Caco-2 (cell line): ENCODE results near the gene PPM1L. TPM values are rescaled to one million over a fixed set of nuclear protein-coding genes. Genes with fewer than 3 reads are reported as not detected.

Experiments
- BruUV-seq: library from RNA; stranded (reverse); fragments of 400-500 nt; replicated peaks from 2 replicates; lab custom pipeline; 2021; lab: Mats Ljungman, UMichigan
- CTCF ChIA-PET: fragments of 300-600 bp; sonication (Branson Sonifier 250); formaldehyde crosslinking; loops from one replicate; lab custom pipeline; 2022; ENCODE audit warnings: antibody characterized with exemption; lab: Charles Lee
- POLR2A ChIA-PET: fragments of 300-600 bp; sonication (Branson Sonifier 250); formaldehyde crosslinking; loops from one replicate; lab custom pipeline; 2022; ENCODE audit warnings: antibody characterized with exemption; lab: Charles Lee
- DNase-seq, 2 experiments: peaks; one replicate each; pipeline versions ENCODE4 v3.0.0 to v3.0.0-alpha.2; 2020 to 2022
- H3K27me3 ChIP-seq: replicated peaks from 2 replicates; pipeline ENCODE4 v1.6.0; 2011; ENCODE audit warnings: low read length; ENCODE audit not compliant: control insufficient read depth, insufficient read depth
- H3K36me3 ChIP-seq: 2 replicates; pipeline ENCODE4 v1.5.1; 2011; ENCODE audit warnings: low read length; ENCODE audit not compliant: control insufficient read depth, insufficient read depth
- H3K4me1 ChIP-seq: fragments of 250-450 bp; sonication (Bioruptor Pico); 2 replicates; pipeline ENCODE4 v1.5.1; 2020; ENCODE audit warnings: mild to moderate bottlenecking
- H3K4me3 ChIP-seq: 2 replicates; pipeline ENCODE4 v1.5.1; 2011; ENCODE audit warnings: low read depth, mild to moderate bottlenecking, control low read depth, low read length
- H3K9me3 ChIP-seq: fragments of 250-450 bp; sonication (Bioruptor Pico); 2 replicates; pipeline ENCODE4 v1.5.1; 2020; ENCODE audit warnings: mild to moderate bottlenecking, moderate library complexity
- H3K27ac Mint-ChIP-seq: one replicate; pipeline ENCODE4 v1.8.0; 2022; ENCODE audit warnings: mixed read lengths; ENCODE audit not compliant: unreplicated experiment
- H3K27me3 Mint-ChIP-seq: one replicate; pipeline ENCODE4 v1.8.0; 2022; ENCODE audit warnings: mixed read lengths; ENCODE audit not compliant: insufficient read depth, unreplicated experiment
- H3K36me3 Mint-ChIP-seq: one replicate; pipeline ENCODE4 v1.8.0; 2022; ENCODE audit warnings: mild to moderate bottlenecking, mixed read lengths; ENCODE audit not compliant: insufficient read depth, unreplicated experiment
- H3K4me1 Mint-ChIP-seq: one replicate; pipeline ENCODE4 v1.8.0; 2022; ENCODE audit warnings: low read depth, mixed read lengths; ENCODE audit not compliant: unreplicated experiment
- H3K4me3 Mint-ChIP-seq: one replicate; pipeline ENCODE4 v1.8.0; 2022; ENCODE audit warnings: mild to moderate bottlenecking, moderate library complexity, mixed read lengths; ENCODE audit not compliant: unreplicated experiment
- H3K9me3 Mint-ChIP-seq: one replicate; pipeline ENCODE4 v1.8.0; 2022; ENCODE audit warnings: mixed read lengths; ENCODE audit not compliant: unreplicated experiment
- intact Hi-C: fragments of 100-400 bp; cut with micrococcal nuclease; formaldehyde crosslinking; loops from one replicate; pipeline ENCODE4 v1.10.0; 2022; ENCODE audit not compliant: unreplicated experiment
- total RNA-seq: library from RNA; stranded (reverse); gene quantifications from 2 replicates; pipeline ENCODE4 v1.2.3, GENCODE V29; 2022
- TF ChIP-seq, protein P1 (sequence below), 2 experiments: fragments of 200-600 bp in 1 of 2; IDR thresholded peaks; 1 replicate in 1 of 2; 2 replicates in 1 of 2; pipeline versions ENCODE4 v1.5.1 to v1.8.0; 2011 to 2022; ENCODE audit warnings: antibody characterized with exemption in 1 of 2, control low read depth in 1 of 2, inconsistent platforms in 1 of 2, low read depth in 1 of 2, low read length in 1 of 2, mild to moderate bottlenecking in 1 of 2, moderate library complexity in 1 of 2; ENCODE audit not compliant: insufficient read depth in 1 of 2, severe bottlenecking in 1 of 2, unreplicated experiment in 1 of 2

Gene PPM1L
- total RNA-seq, 1 experiment from 2014 or later: 2.0 TPM

DNA sequence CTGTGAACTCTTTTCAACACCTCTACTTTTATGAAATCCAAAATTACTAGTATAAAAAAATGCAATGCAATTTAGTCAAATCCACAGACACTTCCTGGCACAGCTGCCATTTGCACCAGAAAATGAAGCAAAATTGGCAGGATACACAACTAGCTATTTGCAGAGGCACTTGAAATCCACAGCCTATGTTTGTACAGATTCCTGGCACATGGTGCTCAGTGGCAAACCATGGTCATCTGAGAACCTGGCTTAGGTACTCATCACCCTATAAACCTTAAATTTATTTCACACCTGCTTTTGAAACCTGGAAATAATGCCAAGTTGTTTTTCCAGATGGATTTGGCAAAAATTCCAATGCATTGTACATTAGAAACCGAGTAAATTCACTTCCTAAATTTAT lies 20.2 kb upstream of the PPM1L start:
- TF ChIP-seq, protein P1, sequence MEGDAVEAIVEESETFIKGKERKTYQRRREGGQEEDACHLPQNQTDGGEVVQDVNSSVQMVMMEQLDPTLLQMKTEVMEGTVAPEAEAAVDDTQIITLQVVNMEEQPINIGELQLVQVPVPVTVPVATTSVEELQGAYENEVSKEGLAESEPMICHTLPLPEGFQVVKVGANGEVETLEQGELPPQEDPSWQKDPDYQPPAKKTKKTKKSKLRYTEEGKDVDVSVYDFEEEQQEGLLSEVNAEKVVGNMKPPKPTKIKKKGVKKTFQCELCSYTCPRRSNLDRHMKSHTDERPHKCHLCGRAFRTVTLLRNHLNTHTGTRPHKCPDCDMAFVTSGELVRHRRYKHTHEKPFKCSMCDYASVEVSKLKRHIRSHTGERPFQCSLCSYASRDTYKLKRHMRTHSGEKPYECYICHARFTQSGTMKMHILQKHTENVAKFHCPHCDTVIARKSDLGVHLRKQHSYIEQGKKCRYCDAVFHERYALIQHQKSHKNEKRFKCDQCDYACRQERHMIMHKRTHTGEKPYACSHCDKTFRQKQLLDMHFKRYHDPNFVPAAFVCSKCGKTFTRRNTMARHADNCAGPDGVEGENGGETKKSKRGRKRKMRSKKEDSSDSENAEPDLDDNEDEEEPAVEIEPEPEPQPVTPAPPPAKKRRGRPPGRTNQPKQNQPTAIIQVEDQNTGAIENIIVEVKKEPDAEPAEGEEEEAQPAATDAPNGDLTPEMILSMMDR (IDR thresholded peaks at IDR 0.05; ENCODE audit: insufficient read depth in 1 of 2, low read depth in 1 of 2, low read length in 1 of 2, severe bottlenecking in 1 of 2, unreplicated experiment in 1 of 2): no peak
- Mint-ChIP-seq H3K27ac (no peak overlapping the region), H3K36me3 (no peaks in the 10 kb centered on the region), H3K27me3 (peaks cover 11% of the 10 kb centered on the region), H3K4me3 (no peak overlapping the region), H3K9me3 (no peaks in the 10 kb centered on the region), H3K4me1 (no peaks in the 10 kb centered on the region)
- no peak overlapping the region for H3K4me3 ChIP-seq
- intact Hi-C loops: no loop called here
- no peaks in the 10 kb centered on the region for H3K9me3 ChIP-seq
- no peaks in the 10 kb centered on the region for H3K4me1 ChIP-seq
- H3K27me3 ChIP-seq: no peaks in the 10 kb centered on the region
- H3K36me3 ChIP-seq: no peaks in the 10 kb centered on the region
- CTCF ChIA-PET: no interaction called here
- POLR2A ChIA-PET: no interaction called here
- no peak for DNase-seq
- no TSS peak for BruUV-seq

DNA sequence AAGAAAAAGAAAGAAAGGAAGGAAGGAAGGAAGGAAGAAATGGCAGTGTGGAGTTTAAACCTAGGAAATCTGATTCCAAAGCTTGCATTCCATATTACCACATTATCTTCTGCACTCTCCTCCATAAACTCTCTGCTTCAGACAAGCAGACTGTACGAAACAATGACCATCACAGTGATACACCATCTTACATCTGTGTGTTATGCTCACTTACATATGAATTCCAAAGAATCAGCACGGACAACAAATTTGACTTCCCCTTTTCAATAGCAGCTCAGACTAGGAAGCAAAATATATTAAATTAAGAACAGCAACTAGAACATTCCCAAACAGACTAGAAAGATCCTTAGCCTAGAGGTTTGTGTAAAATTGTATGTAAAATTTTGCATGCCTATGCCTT lies 18.0 kb upstream of the PPM1L start:
- CTCF ChIA-PET: interaction anchor here (0.6 kb wide), 1 partner anchor 10 kb away, joined by 7 read pairs; no protein-coding TSS in a partner anchor
- POLR2A ChIA-PET: no interaction called here

DNA sequence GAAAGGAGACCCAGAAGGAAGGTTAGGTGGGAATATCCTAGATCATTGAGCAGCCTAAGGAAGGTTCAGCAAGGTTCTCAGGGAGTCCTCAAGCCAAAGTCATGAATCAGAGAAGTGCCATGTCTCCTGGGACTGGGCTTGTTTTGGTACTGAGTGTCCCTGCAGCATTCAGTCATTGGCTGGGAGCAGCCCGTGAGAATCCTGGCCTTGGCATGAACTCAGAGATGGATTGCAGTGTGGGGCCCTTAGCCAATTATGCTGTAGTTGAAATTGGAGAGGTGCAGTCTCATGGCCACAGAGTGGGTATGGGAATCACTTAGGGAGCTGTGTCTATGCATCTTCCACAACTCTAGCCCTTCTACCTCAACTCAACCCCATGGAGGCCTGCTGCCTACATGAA lies 17.0 kb upstream of the PPM1L start:
- TF ChIP-seq, protein P1 (IDR thresholded peaks at IDR 0.05; ENCODE audit: insufficient read depth in 1 of 2, low read depth in 1 of 2, low read length in 1 of 2, severe bottlenecking in 1 of 2, unreplicated experiment in 1 of 2): no peak
- Mint-ChIP-seq H3K4me3 (no peak overlapping the region), H3K4me1 (no peaks in the 10 kb centered on the region), H3K9me3 (no peaks in the 10 kb centered on the region), H3K27ac (no peak overlapping the region), H3K27me3 (peaks cover 11% of the 10 kb centered on the region), H3K36me3 (no peaks in the 10 kb centered on the region)
- ChIA-PET CTCF (no interaction called here), POLR2A (no interaction called here)
- Histone ChIP-seq H3K4me3 (no peak overlapping the region), H3K4me1 (no peaks in the 10 kb centered on the region), H3K27me3 (no peaks in the 10 kb centered on the region), H3K9me3 (no peaks in the 10 kb centered on the region), H3K36me3 (no peaks in the 10 kb centered on the region)
- DNase-seq: no peak
- intact Hi-C loops: no loop called here
- BruUV-seq: no TSS peak

More for the DNA sequence above, 18.0 kb upstream of the PPM1L start:
- H3K9me3 ChIP-seq: no peaks in the 10 kb centered on the region
- H3K4me3 ChIP-seq: no peak overlapping the region
- BruUV-seq: no TSS peak
- no peak overlapping the region for H3K4me3 Mint-ChIP-seq
- H3K27ac Mint-ChIP-seq: no peak overlapping the region
- TF ChIP-seq, protein P1 (IDR thresholded peaks at IDR 0.05; ENCODE audit: insufficient read depth in 1 of 2, low read depth in 1 of 2, low read length in 1 of 2, severe bottlenecking in 1 of 2, unreplicated experiment in 1 of 2): no peak
- H3K27me3 ChIP-seq: no peaks in the 10 kb centered on the region
- H3K4me1 ChIP-seq: no peaks in the 10 kb centered on the region
- H3K36me3 Mint-ChIP-seq: no peaks in the 10 kb centered on the region
- peaks cover 11% of the 10 kb centered on the region for H3K27me3 Mint-ChIP-seq
- intact Hi-C loops: no loop called here
- no peaks in the 10 kb centered on the region for H3K4me1 Mint-ChIP-seq
- no peak for DNase-seq
- H3K9me3 Mint-ChIP-seq: no peaks in the 10 kb centered on the region
- H3K36me3 ChIP-seq: no peaks in the 10 kb centered on the region
